Colonic mucosa (tissue), 4 donors: ENCODE measurements around the gene MLLT3. TPM values are rescaled to one million over a fixed set of nuclear protein-coding genes. Genes with fewer than 3 reads are reported as not detected.

Experiments used
- DNase-seq: peaks from one replicate; pipeline ENCODE4 v3.0.0-alpha.2; 2020
- H3K27ac ChIP-seq: fragments of 200-600 bp; one replicate; pipeline ENCODE4 v1.8.0; 2021
- H3K27me3 ChIP-seq: fragments of 200-600 bp; one replicate; pipeline ENCODE4 v1.8.0; 2021
- H3K36me3 ChIP-seq: fragments of 200-600 bp; one replicate; pipeline ENCODE4 v1.8.0; 2021
- H3K4me1 ChIP-seq: fragments of 200-600 bp; one replicate; pipeline ENCODE4 v1.8.0; 2021; ENCODE audit warnings: mild to moderate bottlenecking
- H3K4me3 ChIP-seq: fragments of 200-600 bp; one replicate; pipeline ENCODE4 v1.8.0; 2021
- H3K9ac ChIP-seq, 2 donors: one replicate each; pipeline ENCODE4 v1.7.0; 2013; ENCODE audit warnings: control low read depth in 2 of 2, low read depth in 2 of 2, low read length in 2 of 2
- H3K9me3 ChIP-seq: fragments of 200-600 bp; one replicate; pipeline ENCODE4 v1.8.0; 2021
- intact Hi-C: fragments of 100-400 bp; cut with DNase I; formaldehyde crosslinking; loops from one replicate; pipeline ENCODE4 v1.14.1; 2022
- total RNA-seq, 2 donors: library from RNA; stranded (reverse); fragmentation: NEBNext Ultra II Directional in 1 of 2; extraction: Animal tissue kit (Norgen Biotek cat#: 25700) in 1 of 2; gene quantifications; one replicate each; pipeline ENCODE4 v1.2.1, GENCODE V29; 2021
- TF ChIP-seq, protein P1 (sequence below): fragments of 200-600 bp; IDR thresholded peaks from one replicate; pipeline ENCODE4 v1.8.0; 2022; ENCODE audit warnings: antibody characterized with exemption, mild to moderate bottlenecking
- donor health status: healthy.
- donor health status: DM: no; HTN: no; CAD: no.
- donor health status: DM: no; HTN: no; CAD: no.

Gene MLLT3
- total RNA-seq, 2 donors from 2014 or later = 44.6 to 65.2 TPM

- no peaks in the 10 kb centered on the region for H3K27me3 ChIP-seq
- H3K4me3 ChIP-seq = no peak overlapping the region
- DNase-seq = no peak
- H3K36me3 ChIP-seq = no peaks in the 10 kb centered on the region
- no peak overlapping the region for H3K9ac ChIP-seq
- TF ChIP-seq, protein P1, sequence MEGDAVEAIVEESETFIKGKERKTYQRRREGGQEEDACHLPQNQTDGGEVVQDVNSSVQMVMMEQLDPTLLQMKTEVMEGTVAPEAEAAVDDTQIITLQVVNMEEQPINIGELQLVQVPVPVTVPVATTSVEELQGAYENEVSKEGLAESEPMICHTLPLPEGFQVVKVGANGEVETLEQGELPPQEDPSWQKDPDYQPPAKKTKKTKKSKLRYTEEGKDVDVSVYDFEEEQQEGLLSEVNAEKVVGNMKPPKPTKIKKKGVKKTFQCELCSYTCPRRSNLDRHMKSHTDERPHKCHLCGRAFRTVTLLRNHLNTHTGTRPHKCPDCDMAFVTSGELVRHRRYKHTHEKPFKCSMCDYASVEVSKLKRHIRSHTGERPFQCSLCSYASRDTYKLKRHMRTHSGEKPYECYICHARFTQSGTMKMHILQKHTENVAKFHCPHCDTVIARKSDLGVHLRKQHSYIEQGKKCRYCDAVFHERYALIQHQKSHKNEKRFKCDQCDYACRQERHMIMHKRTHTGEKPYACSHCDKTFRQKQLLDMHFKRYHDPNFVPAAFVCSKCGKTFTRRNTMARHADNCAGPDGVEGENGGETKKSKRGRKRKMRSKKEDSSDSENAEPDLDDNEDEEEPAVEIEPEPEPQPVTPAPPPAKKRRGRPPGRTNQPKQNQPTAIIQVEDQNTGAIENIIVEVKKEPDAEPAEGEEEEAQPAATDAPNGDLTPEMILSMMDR = no peak
- intact Hi-C loops = no loop called here
- H3K4me1 ChIP-seq = no peaks in the 10 kb centered on the region
- H3K9me3 ChIP-seq = no peaks in the 10 kb centered on the region
- no peak overlapping the region for H3K27ac ChIP-seq
These were observed 95.6 kb downstream of the MLLT3 start for GRCh38 chr9:20526500-20527319.

- no peaks in the 10 kb centered on the region for H3K4me1 ChIP-seq
- H3K27me3 ChIP-seq = no peaks in the 10 kb centered on the region
- DNase-seq = peak; percentile 38
- no peak overlapping the region for H3K9ac ChIP-seq
- TF ChIP-seq, protein P1 = peak; percentile 32
- intact Hi-C loops = no loop called here
- no peak overlapping the region for H3K27ac ChIP-seq
- no peaks in the 10 kb centered on the region for H3K36me3 ChIP-seq
- no peak overlapping the region for H3K4me3 ChIP-seq
- H3K9me3 ChIP-seq = no peaks in the 10 kb centered on the region
These were observed 97.5 kb downstream of the MLLT3 start for GRCh38 chr9:20524776-20525175.

DNA sequence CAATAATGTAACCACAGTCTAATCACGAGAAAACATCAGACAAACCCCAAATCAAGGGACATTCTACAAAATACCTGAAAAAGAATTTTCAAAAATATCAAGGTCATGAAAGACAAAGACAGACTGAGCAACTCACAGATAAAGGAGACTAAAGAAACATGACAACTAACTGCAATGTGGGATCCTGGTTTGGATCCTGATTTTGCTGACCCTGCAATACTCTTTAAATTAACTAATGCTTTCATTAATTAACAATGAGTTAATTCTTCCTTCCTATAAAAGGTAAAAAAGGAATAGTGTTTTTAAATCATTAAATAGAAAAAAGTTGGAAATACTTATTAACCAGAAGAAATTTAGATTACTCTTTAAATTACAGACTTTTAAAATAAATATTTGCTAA, 103.6 kb downstream of the MLLT3 start:
- Histone ChIP-seq H3K9me3 (no peaks in the 10 kb centered on the region), H3K27ac (no peak overlapping the region), H3K36me3 (no peaks in the 10 kb centered on the region), H3K4me3 (no peak overlapping the region), H3K9ac (no peak overlapping the region), H3K27me3 (no peaks in the 10 kb centered on the region), H3K4me1 (no peaks in the 10 kb centered on the region)
- intact Hi-C loops = no loop called here
- DNase-seq = no peak
- TF ChIP-seq, protein P1 = no peak

GRCh38 chr9:20513126-20513913, 109.0 kb downstream of the MLLT3 start:
- peak; percentile 32 for DNase-seq
- no peaks in the 10 kb centered on the region for H3K9me3 ChIP-seq
- no peaks in the 10 kb centered on the region for H3K27me3 ChIP-seq
- H3K4me3 ChIP-seq = no peak overlapping the region
- no peak overlapping the region for H3K9ac ChIP-seq
- no peaks in the 10 kb centered on the region for H3K36me3 ChIP-seq
- TF ChIP-seq, protein P1 = no peak
- H3K27ac ChIP-seq = peak overlapping the region; percentile 14
- intact Hi-C loops = no loop called here
- peaks cover 6% of the 10 kb centered on the region for H3K4me1 ChIP-seq

GRCh38 chr9:20512636-20513035, 109.7 kb downstream of the MLLT3 start:
- no peak for DNase-seq
- TF ChIP-seq, protein P1 = no peak
- Histone ChIP-seq H3K27me3 (no peaks in the 10 kb centered on the region), H3K36me3 (no peaks in the 10 kb centered on the region), H3K4me1 (peaks cover 6% of the 10 kb centered on the region), H3K9ac (no peak overlapping the region), H3K9me3 (no peaks in the 10 kb centered on the region), H3K4me3 (no peak overlapping the region), H3K27ac (peak overlapping the region; percentile 14)
- intact Hi-C loops = no loop called here
